Lung (tissue), 12 donors: ENCODE results near the gene NLGN3. TPM values are rescaled to one million over a fixed set of nuclear protein-coding genes. Genes with fewer than 3 reads are reported as not detected.

Experiments
- ATAC-seq: fragments of 200-7000 bp; cut with Tn5 transposase; one replicate; pipeline ENCODE4 v1.9.1; 2020; ENCODE audit warnings: moderate number of reproducible peaks; ENCODE audit not compliant: insufficient read depth, low FRiP score
- DNase-seq, 3 donors: peaks; one replicate each; pipeline ENCODE4 v3.0.0-alpha.2; 2013 to 2017
- H3K27ac ChIP-seq, 2 donors: one replicate each; pipeline ENCODE4 v1.5.1; 2013; ENCODE audit warnings: mild to moderate bottlenecking in 2 of 2, moderate library complexity in 2 of 2, control low read depth in 1 of 2, inconsistent platforms in 1 of 2, low read depth in 1 of 2, low read length in 1 of 2
- H3K27me3 ChIP-seq, 3 donors: one replicate each; pipeline ENCODE4 v1.5.1; 2013; ENCODE audit warnings: low read length in 2 of 3; ENCODE audit not compliant: control insufficient read depth in 3 of 3, insufficient read depth in 3 of 3
- H3K36me3 ChIP-seq, 4 donors: one replicate each; pipeline ENCODE4 v1.5.1; 2013; ENCODE audit warnings: low read length in 4 of 4, mild to moderate bottlenecking in 1 of 4, moderate library complexity in 1 of 4; ENCODE audit not compliant: control insufficient read depth in 4 of 4, insufficient read depth in 4 of 4
- H3K4me1 ChIP-seq, 5 donors: one replicate each; pipeline ENCODE4 v1.5.1; 2013; ENCODE audit warnings: low read length in 5 of 5, mild to moderate bottlenecking in 2 of 5, moderate library complexity in 1 of 5; ENCODE audit not compliant: control insufficient read depth in 5 of 5, insufficient read depth in 5 of 5
- H3K4me3 ChIP-seq: one replicate; pipeline ENCODE4 v1.5.1; 2013; ENCODE audit warnings: mild to moderate bottlenecking, control low read depth, moderate library complexity
- H3K9ac ChIP-seq, 2 donors: one replicate each; pipeline ENCODE4 v1.5.1; 2013; ENCODE audit warnings: low read length in 2 of 2, control low read depth in 1 of 2; ENCODE audit not compliant: insufficient read depth in 1 of 2
- H3K9me3 ChIP-seq, 4 donors: one replicate each; pipeline ENCODE4 v1.5.1; 2013; ENCODE audit warnings: low read length in 3 of 4, mild to moderate bottlenecking in 1 of 4, moderate library complexity in 1 of 4; ENCODE audit not compliant: control insufficient read depth in 4 of 4, insufficient read depth in 3 of 4
- WGBS, 2 donors: extraction: QIAGEN DNeasy Blood & Tissue Kit; methylation state at CpG; one replicate each; pipeline ENCODE4 v1.1.7; 2013; 5-methylcytosine and 5-hydroxymethylcytosine counted together
- polyA plus RNA-seq, 2 donors: library from polyadenylated mRNA; stranded (reverse); fragments of 200-250 nt; gene quantifications; one replicate each; pipeline ENCODE4 v1.2.1, GENCODE V29; 2013
- total RNA-seq, 2 donors: library from RNA; depleted of rRNA in 1 of 2; stranded (reverse); fragments of >200 nt in 1 of 2; gene quantifications; one replicate each; pipeline ENCODE4 v1.2.1, GENCODE V29; 2014 to 2021
- TF ChIP-seq, protein P1 (sequence below): IDR thresholded peaks from 2 replicates; pipeline ENCODE4 v1.5.1; 2012; ENCODE audit warnings: mild to moderate bottlenecking; ENCODE audit errors: control extremely low read depth, extremely low read depth
- donor health status: control.
- donor health status: control.
- donor health status: Bipolar disorder and iron deficiency.
- donor health status: healthy.
- donor health status: DM: yes; HTN: yes; CAD: no.

Gene NLGN3
- total and polyA plus RNA-seq, 4 donors: 0.20 to 1.5 (median 0.78) TPM

DNA sequence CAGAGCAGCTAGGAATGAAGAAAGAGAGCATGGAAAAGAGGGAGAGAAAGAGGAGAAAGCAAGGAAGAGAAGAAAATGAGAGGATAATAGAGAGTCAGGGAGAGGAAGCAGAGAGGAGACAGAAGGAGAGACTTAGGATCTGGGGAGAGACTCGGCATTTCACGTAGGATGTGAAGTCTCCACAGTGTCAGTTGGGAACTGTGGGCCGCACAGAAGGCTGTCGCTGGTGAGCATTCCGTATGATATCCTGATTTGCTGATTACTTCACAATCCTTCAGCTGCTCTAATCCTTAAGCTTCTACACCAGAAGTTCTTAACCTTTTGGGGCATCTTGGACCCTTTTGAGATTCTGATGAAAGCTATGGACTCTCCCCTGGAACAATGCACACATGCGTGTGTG is 14.0 kb downstream of the NLGN3 start:
- DNase-seq (no peak), ATAC-seq (no peak)
- H3K9me3 ChIP-seq: peaks cover 0 to 1% (median 0%) of the 10 kb centered on the region in 4 donors
- peaks cover 0 to 3% (median 0%) of the 10 kb centered on the region in 3 donors for H3K27me3 ChIP-seq
- no peak overlapping the region for H3K27ac ChIP-seq
- TF ChIP-seq, protein P1, sequence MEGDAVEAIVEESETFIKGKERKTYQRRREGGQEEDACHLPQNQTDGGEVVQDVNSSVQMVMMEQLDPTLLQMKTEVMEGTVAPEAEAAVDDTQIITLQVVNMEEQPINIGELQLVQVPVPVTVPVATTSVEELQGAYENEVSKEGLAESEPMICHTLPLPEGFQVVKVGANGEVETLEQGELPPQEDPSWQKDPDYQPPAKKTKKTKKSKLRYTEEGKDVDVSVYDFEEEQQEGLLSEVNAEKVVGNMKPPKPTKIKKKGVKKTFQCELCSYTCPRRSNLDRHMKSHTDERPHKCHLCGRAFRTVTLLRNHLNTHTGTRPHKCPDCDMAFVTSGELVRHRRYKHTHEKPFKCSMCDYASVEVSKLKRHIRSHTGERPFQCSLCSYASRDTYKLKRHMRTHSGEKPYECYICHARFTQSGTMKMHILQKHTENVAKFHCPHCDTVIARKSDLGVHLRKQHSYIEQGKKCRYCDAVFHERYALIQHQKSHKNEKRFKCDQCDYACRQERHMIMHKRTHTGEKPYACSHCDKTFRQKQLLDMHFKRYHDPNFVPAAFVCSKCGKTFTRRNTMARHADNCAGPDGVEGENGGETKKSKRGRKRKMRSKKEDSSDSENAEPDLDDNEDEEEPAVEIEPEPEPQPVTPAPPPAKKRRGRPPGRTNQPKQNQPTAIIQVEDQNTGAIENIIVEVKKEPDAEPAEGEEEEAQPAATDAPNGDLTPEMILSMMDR: no peak
- H3K9ac ChIP-seq: no peak overlapping the region
- H3K36me3 ChIP-seq: peaks cover 0 to 5% (median 0%) of the 10 kb centered on the region in 4 donors
- no peaks in the 10 kb centered on the region for H3K4me1 ChIP-seq
- H3K4me3 ChIP-seq: no peak overlapping the region
- WGBS, 2 donors: 88 to 93% methylated on average over 6 of the region's 6 CpGs

DNA sequence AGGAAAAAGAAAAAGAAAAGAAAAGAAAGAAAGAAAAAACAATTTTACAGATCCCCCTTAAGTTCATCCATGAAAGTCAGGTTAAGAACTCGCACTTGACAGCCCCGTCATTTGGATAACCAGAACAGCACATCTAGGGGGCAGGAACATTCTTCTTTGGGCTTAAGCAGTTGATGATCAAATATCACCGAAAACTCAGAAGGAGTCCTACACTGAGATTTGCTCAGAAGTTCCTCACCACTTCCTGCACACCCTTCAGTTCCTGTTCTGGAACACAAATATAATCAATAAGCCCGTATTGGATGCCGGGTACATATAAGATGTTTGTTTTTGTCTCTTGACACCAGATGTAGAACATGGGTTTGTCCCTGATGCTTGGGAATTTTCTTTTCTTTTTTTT is 14.7 kb downstream of the NLGN3 start:
- Histone ChIP-seq H3K27ac (no peak overlapping the region), H3K9ac (no peak overlapping the region), H3K9me3 (peaks cover 0 to 1% (median 0%) of the 10 kb centered on the region in 4 donors), H3K4me3 (no peak overlapping the region), H3K27me3 (peaks cover 0 to 3% (median 0%) of the 10 kb centered on the region in 3 donors), H3K36me3 (peaks cover 0 to 5% (median 0%) of the 10 kb centered on the region in 4 donors), H3K4me1 (no peaks in the 10 kb centered on the region)
- DNase-seq (no peak), ATAC-seq (no peak)
- TF ChIP-seq, protein P1: no peak
- WGBS, 2 donors: 71% methylated on average over 5 of the region's 5 CpGs

DNA sequence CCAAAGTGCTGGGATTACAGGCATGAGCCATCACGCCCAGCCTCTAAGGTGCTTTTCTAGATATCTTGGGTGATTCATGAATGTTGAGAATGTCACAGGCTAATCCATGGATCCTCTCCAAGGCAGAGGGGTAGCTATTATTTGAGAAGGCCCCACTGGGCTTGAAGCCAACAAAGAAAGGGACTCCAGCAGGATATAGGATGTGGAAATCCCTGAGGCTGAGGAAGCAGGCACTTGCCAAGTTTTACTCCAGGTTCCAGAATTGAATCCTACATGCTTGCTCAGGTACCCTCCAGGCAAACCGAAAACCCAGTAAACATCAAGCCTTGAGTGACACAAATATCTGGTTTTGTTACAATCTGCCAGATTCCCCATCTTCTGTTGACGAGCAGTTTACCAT is 15.8 kb downstream of the NLGN3 start:
- H3K9ac ChIP-seq: no peak overlapping the region
- H3K27me3 ChIP-seq: peaks cover 0 to 3% (median 0%) of the 10 kb centered on the region in 3 donors
- H3K36me3 ChIP-seq: peaks cover 0 to 5% (median 0%) of the 10 kb centered on the region in 4 donors
- no peak for ATAC-seq
- H3K4me3 ChIP-seq: no peak overlapping the region
- WGBS, 2 donors: 79 to 88% methylated on average over 3 of the region's 3 CpGs
- TF ChIP-seq, protein P1: no peak
- peak in 2 of 3 donors; percentile 44 to 49 for DNase-seq
- H3K9me3 ChIP-seq: peaks cover 0 to 1% (median 0%) of the 10 kb centered on the region in 4 donors
- H3K27ac ChIP-seq: no peak overlapping the region
- H3K4me1 ChIP-seq: no peaks in the 10 kb centered on the region

DNA sequence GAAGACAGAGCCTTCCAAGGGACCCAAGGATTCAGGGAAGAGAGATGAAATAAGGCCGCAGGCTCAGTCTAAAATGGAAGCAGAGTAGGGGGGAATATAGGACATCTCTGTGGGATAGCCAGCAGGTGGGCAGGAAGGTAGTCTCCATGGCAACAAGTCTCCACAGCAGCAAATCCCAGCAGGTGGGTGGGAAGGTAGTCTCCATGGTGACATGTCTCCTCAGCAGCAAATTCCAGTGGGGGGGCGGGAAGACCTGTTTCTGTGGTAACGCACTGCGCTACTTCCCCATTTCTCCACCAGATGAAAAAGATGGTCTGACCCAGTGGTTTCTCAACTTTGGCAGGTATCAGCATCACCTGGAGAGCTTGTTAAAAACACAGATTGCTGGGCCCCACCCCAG is 18.3 kb downstream of the NLGN3 start:
- Histone ChIP-seq H3K9me3 (peaks cover 0 to 2% (median 0%) of the 10 kb centered on the region in 4 donors), H3K9ac (no peak overlapping the region), H3K27me3 (peaks cover 0 to 3% (median 0%) of the 10 kb centered on the region in 3 donors), H3K36me3 (no peaks in the 10 kb centered on the region), H3K4me3 (no peak overlapping the region), H3K4me1 (no peaks in the 10 kb centered on the region), H3K27ac (no peak overlapping the region)
- WGBS, 2 donors: 73 to 76% methylated on average over 4 of the region's 4 CpGs
- no peak for DNase-seq
- no peak for ATAC-seq
- TF ChIP-seq, protein P1: no peak
